Neuronal stem cell (in vitro differentiated cells): Measurements from ENCODE around the gene MAP1LC3B2.

ENCODE experiments used
- DNase-seq: peaks from one replicate; pipeline ENCODE4 v3.0.0-alpha.2; 2013; ENCODE audit warnings: low spot score
- H2AFZ ChIP-seq: one replicate; pipeline ENCODE4 v1.6.1; 2013; ENCODE audit warnings: mild to moderate bottlenecking, low read length, inconsistent platforms
- H2AK5ac ChIP-seq: 2 replicates; pipeline ENCODE4 v1.6.1; 2013; ENCODE audit warnings: low read depth, mild to moderate bottlenecking, inconsistent platforms, low read length, moderate library complexity, mixed read lengths
- H2BK120ac ChIP-seq: 2 replicates; pipeline ENCODE4 v1.6.1; 2013; ENCODE audit warnings: low read depth, mild to moderate bottlenecking, inconsistent platforms, low read length, moderate library complexity, mixed read lengths
- H2BK12ac ChIP-seq: one replicate; pipeline ENCODE4 v1.6.1; 2013; ENCODE audit warnings: low read length, inconsistent platforms
- H2BK15ac ChIP-seq: 2 replicates; pipeline ENCODE4 v1.6.1; 2013; ENCODE audit warnings: mild to moderate bottlenecking, low read length, inconsistent platforms, mixed read lengths
- H2BK5ac ChIP-seq: one replicate; pipeline ENCODE4 v1.6.1; 2013; ENCODE audit warnings: inconsistent platforms, mild to moderate bottlenecking, low read length, moderate library complexity
- H3K14ac ChIP-seq: one replicate; pipeline ENCODE4 v1.6.1; 2013; ENCODE audit warnings: low read length, inconsistent platforms
- H3K18ac ChIP-seq: 2 replicates; pipeline ENCODE4 v1.6.1; 2013; ENCODE audit warnings: low read length, inconsistent platforms
- H3K23ac ChIP-seq: 2 replicates; pipeline ENCODE4 v1.6.1; 2013; ENCODE audit warnings: low read depth, mild to moderate bottlenecking, mixed read lengths, low read length, inconsistent platforms; ENCODE audit not compliant: poor library complexity
- H3K27ac ChIP-seq: replicated peaks from 3 replicates; pipeline ENCODE4 v1.5.1; 2013; ENCODE audit warnings: low read length, inconsistent platforms
- H3K27me3 ChIP-seq, 3 experiments: 2 replicates each; pipeline ENCODE4 v1.6.1; 2013; ENCODE audit warnings: low read length in 3 of 3, mild to moderate bottlenecking in 2 of 3, inconsistent platforms in 1 of 3, low read depth in 1 of 3, mixed read lengths in 1 of 3, moderate library complexity in 1 of 3; ENCODE audit not compliant: control insufficient read depth in 3 of 3, insufficient read depth in 3 of 3
- H3K36me3 ChIP-seq, 2 donors: replicated peaks in 1 of 2; 2 replicates each; pipeline ENCODE4 v1.6.1; 2013; ENCODE audit warnings: low read length in 2 of 2; ENCODE audit not compliant: control insufficient read depth in 2 of 2, insufficient read depth in 2 of 2
- H3K4ac ChIP-seq: 2 replicates; pipeline ENCODE4 v1.6.1; 2013; ENCODE audit warnings: inconsistent platforms, mild to moderate bottlenecking, low read length, moderate library complexity
- H3K4me1 ChIP-seq, 2 donors: 1 replicate in 1 of 2; 2 replicates in 1 of 2; pipeline ENCODE4 v1.6.1; 2013; ENCODE audit warnings: low read length in 2 of 2, low read depth in 1 of 2; ENCODE audit not compliant: control insufficient read depth in 2 of 2, insufficient read depth in 1 of 2
- H3K4me2 ChIP-seq: one replicate; pipeline ENCODE4 v1.6.1; 2013; ENCODE audit warnings: mild to moderate bottlenecking, low read length, inconsistent platforms; ENCODE audit not compliant: insufficient read depth, poor library complexity, severe bottlenecking
- H3K4me3 ChIP-seq, 2 donors: 2 replicates each; pipeline ENCODE4 v1.5.1; 2013; ENCODE audit warnings: low read length in 2 of 2, mild to moderate bottlenecking in 2 of 2, inconsistent platforms in 1 of 2, moderate library complexity in 1 of 2
- H3K79me1 ChIP-seq: one replicate; pipeline ENCODE4 v1.6.1; 2013; ENCODE audit warnings: low read depth, mild to moderate bottlenecking, inconsistent platforms, low read length, moderate library complexity
- H3K9ac ChIP-seq: one replicate; pipeline ENCODE4 v1.6.1; 2013; ENCODE audit warnings: mild to moderate bottlenecking, low read depth, low read length, inconsistent platforms; ENCODE audit not compliant: poor library complexity
- H3K9me3 ChIP-seq, 2 donors: replicated peaks in 1 of 2; 2 replicates each; pipeline versions ENCODE3 to v1.6.1; 2013; ENCODE audit warnings: low read length in 2 of 2, mild to moderate bottlenecking in 2 of 2, inconsistent platforms in 1 of 2, low read depth in 1 of 2, mixed read lengths in 1 of 2, moderate library complexity in 1 of 2; ENCODE audit not compliant: control insufficient read depth in 2 of 2, insufficient read depth in 1 of 2
- H4K8ac ChIP-seq: one replicate; pipeline ENCODE4 v1.6.1; 2013; ENCODE audit warnings: low read depth, mild to moderate bottlenecking, inconsistent platforms, low read length, moderate library complexity
- H4K91ac ChIP-seq: one replicate; pipeline ENCODE4 v1.6.1; 2013; ENCODE audit warnings: low read length, low read depth, mild to moderate bottlenecking, inconsistent platforms; ENCODE audit not compliant: poor library complexity
- WGBS, 2 donors: extraction: QIAGEN DNeasy Blood & Tissue Kit; methylation state at CpG; one replicate each; pipeline ENCODE4 v1.1.7; 2013; ENCODE audit warnings: missing lambda C conversion rate in 2 of 2, mixed read lengths in 1 of 2; ENCODE audit not compliant: insufficient read length in 2 of 2, insufficient replicate concordance in 1 of 2; ENCODE audit errors: extremely low coverage in 2 of 2; 5-methylcytosine and 5-hydroxymethylcytosine counted together

MAP1LC3B2 gene

GRCh38 chr12:116524964-116525379 is 34.2 kb upstream of the MAP1LC3B2 start:
- Histone ChIP-seq H2BK120ac (no peak overlapping the region), H3K27ac (no peak overlapping the region), H2BK5ac (no peak overlapping the region), H2AFZ (no peak overlapping the region), H3K36me3 (no peaks in the 10 kb centered on the region), H3K4me2 (no peak overlapping the region), H3K4me1 (peaks cover 0 to 19% of the 10 kb centered on the region in 2 donors), H4K91ac (no peak overlapping the region), H3K79me1 (no peaks in the 10 kb centered on the region), H3K4ac (no peak overlapping the region), H3K27me3 (peaks cover 0 to 13% (median 0%) of the 10 kb centered on the region in 3 experiments), H4K8ac (no peak overlapping the region), H3K14ac (no peak overlapping the region), H2BK12ac (no peak overlapping the region), H3K9me3 (no peaks in the 10 kb centered on the region), H3K4me3 (no peak overlapping the region), H3K23ac (no peak overlapping the region), H2AK5ac (no peak overlapping the region), H3K18ac (no peak overlapping the region), H2BK15ac (no peak overlapping the region), H3K9ac (no peak overlapping the region)
- DNase-seq: no peak
- no CpG with 5 or more reads among the region's 4 CpGs for WGBS, 2 donors

GRCh38 chr12:116525418-116526001 is 33.7 kb upstream of the MAP1LC3B2 start:
- H4K8ac ChIP-seq: no peak overlapping the region
- WGBS, 2 donors: no CpG with 5 or more reads among the region's 15 CpGs
- H2AK5ac ChIP-seq: no peak overlapping the region
- H3K18ac ChIP-seq: no peak overlapping the region
- DNase-seq: no peak
- no peak overlapping the region for H2AFZ ChIP-seq
- no peak overlapping the region for H2BK5ac ChIP-seq
- H3K27me3 ChIP-seq: peaks cover 0 to 13% (median 0%) of the 10 kb centered on the region in 3 experiments
- H3K4ac ChIP-seq: no peak overlapping the region
- no peak overlapping the region for H3K27ac ChIP-seq
- no peaks in the 10 kb centered on the region for H3K9me3 ChIP-seq
- no peak overlapping the region for H3K9ac ChIP-seq
- no peak overlapping the region for H4K91ac ChIP-seq
- no peak overlapping the region for H3K14ac ChIP-seq
- no peak overlapping the region for H2BK15ac ChIP-seq
- H2BK120ac ChIP-seq: no peak overlapping the region
- H3K79me1 ChIP-seq: no peaks in the 10 kb centered on the region
- no peaks in the 10 kb centered on the region for H3K36me3 ChIP-seq
- peak overlapping the region; percentile 32 for H3K4me2 ChIP-seq
- H3K4me1 ChIP-seq: peaks cover 0 to 19% of the 10 kb centered on the region in 2 donors
- H3K23ac ChIP-seq: no peak overlapping the region
- H3K4me3 ChIP-seq: no peak overlapping the region
- no peak overlapping the region for H2BK12ac ChIP-seq

- no peaks in the 10 kb centered on the region for H3K79me1 ChIP-seq
- H4K91ac ChIP-seq: no peak overlapping the region
- H3K4me3 ChIP-seq: no peak overlapping the region
- no CpG with 5 or more reads among the region's 4 CpGs for WGBS, 2 donors
- H3K27me3 ChIP-seq: peaks cover 0 to 9% (median 0%) of the 10 kb centered on the region in 3 experiments
- no peak overlapping the region for H2BK12ac ChIP-seq
- H2BK120ac ChIP-seq: no peak overlapping the region
- no peak overlapping the region for H3K9ac ChIP-seq
- H3K27ac ChIP-seq: no peak overlapping the region
- no peak overlapping the region for H2AK5ac ChIP-seq
- H3K23ac ChIP-seq: no peak overlapping the region
- no peak overlapping the region for H2BK15ac ChIP-seq
- H3K9me3 ChIP-seq: no peaks in the 10 kb centered on the region
- no peaks in the 10 kb centered on the region for H3K36me3 ChIP-seq
- no peak overlapping the region for H2AFZ ChIP-seq
- peak overlapping the region; percentile 30 for H3K18ac ChIP-seq
- no peak overlapping the region for H3K4me2 ChIP-seq
- no peak for DNase-seq
- no peak overlapping the region for H3K4ac ChIP-seq
- H3K14ac ChIP-seq: no peak overlapping the region
- H2BK5ac ChIP-seq: no peak overlapping the region
- H3K4me1 ChIP-seq: peaks cover 0 to 17% of the 10 kb centered on the region in 2 donors
- H4K8ac ChIP-seq: no peak overlapping the region
Measured at GRCh38 chr12:116528065-116528464, 31.1 kb upstream of the MAP1LC3B2 start.

- no peaks in the 10 kb centered on the region for H3K79me1 ChIP-seq
- no peak overlapping the region for H3K27ac ChIP-seq
- H3K23ac ChIP-seq: no peak overlapping the region
- no CpG with 5 or more reads among the region's 1 CpG for WGBS, 2 donors
- no peak overlapping the region for H2BK120ac ChIP-seq
- no peak overlapping the region for H2BK15ac ChIP-seq
- no peak overlapping the region for H2BK5ac ChIP-seq
- no peak overlapping the region for H3K4ac ChIP-seq
- H3K4me1 ChIP-seq: peaks cover 2 to 17% of the 10 kb centered on the region in 2 donors
- no peak overlapping the region for H2AK5ac ChIP-seq
- no peak overlapping the region for H3K4me2 ChIP-seq
- no peak overlapping the region for H2BK12ac ChIP-seq
- DNase-seq: no peak
- no peak overlapping the region for H3K18ac ChIP-seq
- no peak overlapping the region for H3K4me3 ChIP-seq
- H4K8ac ChIP-seq: no peak overlapping the region
- no peak overlapping the region for H2AFZ ChIP-seq
- H4K91ac ChIP-seq: no peak overlapping the region
- H3K9me3 ChIP-seq: no peaks in the 10 kb centered on the region
- no peak overlapping the region for H3K14ac ChIP-seq
- H3K9ac ChIP-seq: no peak overlapping the region
- H3K27me3 ChIP-seq: peaks cover 0 to 9% (median 0%) of the 10 kb centered on the region in 3 experiments
- H3K36me3 ChIP-seq: no peaks in the 10 kb centered on the region
Measured at GRCh38 chr12:116528498-116528897, 30.7 kb upstream of the MAP1LC3B2 start.
